ENCODE results near the gene PRR30.

Gene PRR30

GRCh38 chr2:27133905-27134780 is 5.1 kb downstream of the PRR30 start, which contains the start of gene PREB:
Gene PREB, minus strand, starts transcription at chr2:27134636. Its CDS starts 215 bp downstream, at chr2:27134421.
- 0 out of 2 replicates have a peak, but pooled peaks have one; percentile 4 for TF ChIP-seq CTCF (IDR thresholded peaks at IDR 0.05; ENCODE audit: low read depth, low read length)
- H3K4me3 ChIP-seq (ENCODE audit: low read depth, low read length) = peak within 1 kb of the TSS; percentile 94

- TF ChIP-seq CTCF (IDR thresholded peaks at IDR 0.05; ENCODE audit: low read depth, low read length) = no peak
- H3K4me3 ChIP-seq (ENCODE audit: low read depth, low read length) = peak overlapping the region; percentile 94
Measured at GRCh38 chr2:27133195-27133875, 5.9 kb downstream of the PRR30 start.

- H3K4me3 ChIP-seq (ENCODE audit: low read depth, low read length) = no peak overlapping the region
- no peak for TF ChIP-seq CTCF (IDR thresholded peaks at IDR 0.05; ENCODE audit: low read depth, low read length)
Measured at GRCh38 chr2:27131429-27131828, 7.8 kb downstream of the PRR30 start.

GRCh38 chr2:27130396-27130795 is 8.8 kb downstream of the PRR30 start:
- no peak for TF ChIP-seq CTCF (IDR thresholded peaks at IDR 0.05; ENCODE audit: low read depth, low read length)
- no peak overlapping the region for H3K4me3 ChIP-seq (ENCODE audit: low read depth, low read length)

- TF ChIP-seq CTCF (IDR thresholded peaks at IDR 0.05; ENCODE audit: low read depth, low read length) = no peak
- no peak overlapping the region for H3K4me3 ChIP-seq (ENCODE audit: low read depth, low read length)
Measured at GRCh38 chr2:27128668-27129571, 10.3 kb downstream of the PRR30 start.

- no peak for TF ChIP-seq CTCF (IDR thresholded peaks at IDR 0.05; ENCODE audit: low read depth, low read length)
- no peak overlapping the region for H3K4me3 ChIP-seq (ENCODE audit: low read depth, low read length)
Measured at GRCh38 chr2:27127883-27128667, 11.1 kb downstream of the PRR30 start.
